Gastrocnemius medialis (tissue), 4 donors: ENCODE results near the gene ALK. TPM values are rescaled to one million over a fixed set of nuclear protein-coding genes. Genes with fewer than 3 reads are reported as not detected.

Source experiments
- ATAC-seq, 2 donors: fragments of 150-250 bp; one replicate each; pipeline ENCODE4 v1.9.1; 2016
- DNase-seq, 2 donors: peaks; one replicate each; pipeline ENCODE4 v3.0.0-alpha.2; 2019
- H3K27ac ChIP-seq, 4 donors: fragments of 200-600 bp; sonication (generic); 1 replicate in 1 of 4; 2 replicates in 3 of 4; pipeline ENCODE4 v1.5.1; 2016 to 2018; ENCODE audit warnings: mild to moderate bottlenecking in 2 of 4, moderate library complexity in 1 of 4
- H3K27me3 ChIP-seq, 3 donors: fragments of 200-600 bp; sonication (generic) in 2 of 3; 1 replicate in 1 of 3; 2 replicates in 2 of 3; pipeline versions ENCODE4 v1.5.1 to v1.6.0; 2016 to 2019; ENCODE audit warnings: mild to moderate bottlenecking in 1 of 3, moderate library complexity in 1 of 3
- H3K36me3 ChIP-seq, 2 donors: fragments of 200-600 bp; sonication (generic) in 1 of 2; one replicate each; pipeline ENCODE4 v1.5.1; 2017 to 2018
- H3K4me1 ChIP-seq, 2 donors: fragments of 200-600 bp; sonication (generic) in 1 of 2; one replicate each; pipeline ENCODE4 v1.5.1; 2016 to 2017; ENCODE audit warnings: mild to moderate bottlenecking in 2 of 2
- H3K4me3 ChIP-seq, 4 donors: fragments of 200-600 bp; sonication (generic) in 3 of 4; 1 replicate in 1 of 4; 2 replicates in 3 of 4; pipeline ENCODE4 v1.5.1; 2016 to 2019; ENCODE audit warnings: mild to moderate bottlenecking in 2 of 4
- H3K9me3 ChIP-seq, 3 donors: fragments of 200-600 bp; sonication (generic) in 2 of 3; 1 replicate in 1 of 3; 2 replicates in 2 of 3; pipeline ENCODE4 v1.5.1; 2016 to 2019
- CTCF ChIP-seq, 5 experiments: fragments of 450-650 bp in 3 of 5; fragments of 200-600 bp in 2 of 5; sonication (generic) in 2 of 5; IDR thresholded peaks in 4 of 5; conservative IDR thresholded peaks in 1 of 5; 1 replicate in 4 of 5; 2 replicates in 1 of 5; pipeline ENCODE4 v1.5.1; 2016 to 2019; ENCODE audit warnings: antibody characterized with exemption in 5 of 5, mild to moderate bottlenecking in 3 of 5, moderate library complexity in 3 of 5
- POLR2A ChIP-seq, 2 donors: fragments of 450-650 bp; IDR thresholded peaks; one replicate each; pipeline ENCODE4 v1.6.1; 2017; ENCODE audit warnings: antibody characterized with exemption in 2 of 2, mild to moderate bottlenecking in 2 of 2, moderate library complexity in 2 of 2
- in situ Hi-C, 4 donors: fragments of 200-750 bp; cut with MboI; loops; one replicate each; pipeline versions ENCODE4 v1.15.0 to v1.8.0; 2017; ENCODE audit warnings: low sequenced_read_pairs in 4 of 4
- intact Hi-C: fragments of 100-400 bp; cut with DNase I; formaldehyde crosslinking; loops from one replicate; pipeline ENCODE4 v1.15.1; 2023; ENCODE audit warnings: low total_unique reads
- total RNA-seq, 4 donors: library from RNA; depleted of rRNA; stranded (reverse); fragments of >200 nt; gene quantifications; one replicate each; pipeline versions ENCODE4 v1.1.0 to v1.2.3, GENCODE V29; 2016

Gene ALK
- total RNA-seq, 4 donors from 2014 or later: not detected

- intact Hi-C loops: loop anchor here (2.0 to 5.0 kb wide), 2 partner anchors 104 to 195 kb away; no protein-coding TSS in a partner anchor
- Histone ChIP-seq H3K4me1 (peaks cover 10 to 12% of the 10 kb centered on the region in 2 donors), H3K27ac (no peak overlapping the region), H3K9me3 (no peaks in the 10 kb centered on the region), H3K36me3 (no peaks in the 10 kb centered on the region), H3K4me3 (no peak overlapping the region), H3K27me3 (peaks cover 39 to 62% (median 53%) of the 10 kb centered on the region in 3 donors)
- DNase-seq (no peak), ATAC-seq (no peak)
- TF ChIP-seq CTCF (IDR thresholded peaks at IDR 0.05 in 4 of 5, conservative IDR thresholded peaks at IDR 0.05 in 1 of 5) (no peak), POLR2A (IDR thresholded peaks at IDR 0.05) (no peak)
- in situ Hi-C loops: no loop called here
These were observed 1.2 kb upstream of the ALK start for GRCh38 chr2:29922605-29923004.

GRCh38 chr2:29920631-29921559 lies 491 bp downstream of the ALK start:
- in situ Hi-C loops (no loop called here), intact Hi-C loops (loop anchor here (5.0 kb wide), 1 partner anchor 196 kb away; no protein-coding TSS in a partner anchor)
- DNase-seq: no peak

GRCh38 chr2:29920130-29920577 lies 1.2 kb downstream of the ALK start:
- intact Hi-C loops: loop anchor here (5.0 kb wide), 1 partner anchor 197 kb away; no protein-coding TSS in a partner anchor
- no peaks in the 10 kb centered on the region for H3K9me3 ChIP-seq
- TF ChIP-seq CTCF (IDR thresholded peaks at IDR 0.05 in 4 of 5, conservative IDR thresholded peaks at IDR 0.05 in 1 of 5) (no peak), POLR2A (IDR thresholded peaks at IDR 0.05) (no peak)
- ATAC-seq (peak in 1 of 2 donors; percentile 22), DNase-seq (no peak)
- H3K4me3 ChIP-seq: peak overlapping the region in 2 of 4 donors; percentile 43 to 47
- H3K4me1 ChIP-seq: peaks cover 10 to 12% of the 10 kb centered on the region in 2 donors
- in situ Hi-C loops: no loop called here
- peaks cover 44 to 73% (median 54%) of the 10 kb centered on the region in 3 donors for H3K27me3 ChIP-seq
- no peaks in the 10 kb centered on the region for H3K36me3 ChIP-seq
- no peak overlapping the region for H3K27ac ChIP-seq

More at GRCh38 chr2:29920631-29921559, 491 bp downstream of the ALK start:
- H3K27me3 ChIP-seq: peaks cover 44 to 75% (median 54%) of the 10 kb centered on the region in 3 donors
- peak in 1 of 2 donors; percentile 18 for ATAC-seq
- no peaks in the 10 kb centered on the region for H3K36me3 ChIP-seq
- H3K9me3 ChIP-seq: no peaks in the 10 kb centered on the region
- peak overlapping the region; percentile 40 to 49 (median 45) for H3K4me3 ChIP-seq
- H3K4me1 ChIP-seq: peaks cover 10 to 12% of the 10 kb centered on the region in 2 donors
- TF ChIP-seq CTCF (IDR thresholded peaks at IDR 0.05 in 4 of 5, conservative IDR thresholded peaks at IDR 0.05 in 1 of 5): no peak
- no peak for TF ChIP-seq POLR2A (IDR thresholded peaks at IDR 0.05)
- H3K27ac ChIP-seq: no peak overlapping the region

GRCh38 chr2:29918941-29919340 lies 2.4 kb downstream of the ALK start:
- no peaks in the 10 kb centered on the region for H3K36me3 ChIP-seq
- intact Hi-C loops (no loop called here), in situ Hi-C loops (no loop called here)
- DNase-seq (no peak), ATAC-seq (no peak)
- TF ChIP-seq POLR2A (IDR thresholded peaks at IDR 0.05) (no peak), CTCF (IDR thresholded peaks at IDR 0.05 in 4 of 5, conservative IDR thresholded peaks at IDR 0.05 in 1 of 5) (no peak)
- no peaks in the 10 kb centered on the region for H3K9me3 ChIP-seq
- H3K27me3 ChIP-seq: peaks cover 47 to 70% (median 54%) of the 10 kb centered on the region in 3 donors
- H3K4me1 ChIP-seq: peaks cover 10 to 12% of the 10 kb centered on the region in 2 donors
- H3K4me3 ChIP-seq: no peak overlapping the region
- H3K27ac ChIP-seq: no peak overlapping the region
